Measurements from ENCODE around the gene DSCAML1. TPM values are rescaled to one million over a fixed set of nuclear protein-coding genes. Genes with fewer than 3 reads are reported as not detected.

DSCAML1 gene
- total and polyA plus RNA-seq, 10 of the 15 experiments (the other 5 are each of a cell fraction or from before 2014, with no cell fraction given): 0.03 to 0.18 (median 0.06) TPM; not detected in 1

GRCh38 chr11:117657794-117658193 is 139.2 kb downstream of the DSCAML1 start:
- in situ Hi-C loops (cut with MboI): no loop called here
- Histone ChIP-seq H3K4me1 (ENCODE audit: control insufficient read depth, insufficient read depth, low read length) (no peaks in the 10 kb centered on the region), H2AFZ (ENCODE audit: control insufficient read depth, low read depth, low read length) (no peak overlapping the region), H3K4me2 (ENCODE audit: control insufficient read depth, insufficient read depth) (no peak overlapping the region), H3K27ac (ENCODE audit: control insufficient read depth, insufficient read depth) (no peak overlapping the region), H3K9ac (ENCODE audit: control insufficient read depth, insufficient read depth, low read length) (no peak overlapping the region), H3K36me3 (ENCODE audit: control insufficient read depth in 2 of 2, insufficient read depth in 2 of 2, low read length in 1 of 2) (no peaks in the 10 kb centered on the region), H4K20me1 (ENCODE audit: control insufficient read depth, insufficient read depth) (no peaks in the 10 kb centered on the region), H3K4me3 (no peak overlapping the region), H3K27me3 (replicated peaks in 1 of 2; ENCODE audit: control insufficient read depth in 2 of 2, insufficient read depth in 2 of 2, low read length in 1 of 2) (peaks cover 4 to 5% of the 10 kb centered on the region in 2 experiments), H3K9me3 (replicated peaks; ENCODE audit: control insufficient read depth, insufficient read depth, low read length) (no peaks in the 10 kb centered on the region), H3K79me2 (ENCODE audit: control insufficient read depth, insufficient read depth, low read length) (no peaks in the 10 kb centered on the region)
- DNase-seq (ENCODE audit: low read depth, low spot score) (no peak), ATAC-seq (no peak), FAIRE-seq (no peak)
- intact Hi-C loops (cut with micrococcal nuclease; ENCODE audit: unreplicated experiment): no loop called here
- ChIA-PET POLR2A (no interaction called here), CTCF (interaction anchor here (3.4 kb wide), 1 partner anchor 37 kb away, joined by 11 read pairs; no protein-coding TSS in a partner anchor), RAD21 (ENCODE audit: unreplicated experiment) (no interaction called here), SMC1A (ENCODE audit: uncharacterized antibody, unreplicated experiment) (no interaction called here)
- no TSS peak for BruUV-seq (replicated peaks)
- WGBS (ENCODE audit: insufficient coverage, insufficient replicate concordance, low lambda C conversion rate, missing lambda C conversion rate): 12% methylated on average over 7 of the region's 7 CpGs
- TF ChIP-seq CUX1 (IDR thresholded peaks at IDR 0.05; ENCODE audit: insufficient replicate concordance, low read depth, low read length) (no peak), MTA2 (IDR thresholded peaks at IDR 0.05; ENCODE audit: low read depth) (no peak), SKIL (IDR thresholded peaks at IDR 0.05; ENCODE audit: low read depth, poor library complexity, severe bottlenecking) (no peak), ZNF384 (IDR thresholded peaks at IDR 0.05; ENCODE audit: borderline replicate concordance, low read depth, low read length) (no peak), MTA3 (IDR thresholded peaks at IDR 0.05; ENCODE audit: borderline replicate concordance, low read length) (no peak), ZBED1 (IDR thresholded peaks at IDR 0.05; ENCODE audit: borderline replicate concordance) (no peak), TCF12 (IDR thresholded peaks at IDR 0.05; ENCODE audit: low read depth, low read length) (no peak), BCL11A (IDR thresholded peaks at IDR 0.05; ENCODE audit: low read depth, low read length) (no peak), NKRF (conservative IDR thresholded peaks at IDR 0.05) (no peak), HDAC6 (IDR thresholded peaks at IDR 0.05; ENCODE audit: unreplicated experiment) (no peak), CREM (IDR thresholded peaks at IDR 0.05; ENCODE audit: low read depth) (no peak), ZBTB11 (CRISPR knock-in tag; IDR thresholded peaks at IDR 0.05) (no peak)

Measured in GM12878 (cell line).